ENCODE results near the gene OXGR1.

Gene OXGR1

DNA sequence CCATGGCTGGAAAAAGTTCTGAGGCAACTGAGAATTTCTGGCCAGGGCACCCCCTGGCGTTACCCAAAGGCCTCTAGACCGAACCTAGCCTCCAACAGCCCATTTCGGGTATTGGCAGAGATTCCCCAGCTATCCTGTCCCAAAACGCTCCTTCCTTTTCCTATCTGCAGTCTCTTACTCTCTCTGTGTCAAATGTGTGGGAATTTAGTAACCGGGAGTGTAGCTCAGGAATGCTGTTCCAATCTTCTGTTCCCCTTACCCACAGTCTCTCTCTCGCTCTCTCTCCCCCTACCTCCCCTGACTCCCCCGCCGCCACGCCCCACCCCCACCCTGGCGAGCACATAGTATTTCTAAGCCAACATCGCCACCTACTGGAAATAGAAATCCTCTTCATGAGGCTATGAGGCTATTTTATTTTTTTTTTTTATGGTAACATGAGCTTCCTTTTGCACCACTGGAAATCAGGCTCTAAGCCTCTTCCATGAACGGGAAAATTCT is 27.0 kb downstream of the OXGR1 start:
- H3K36me3 ChIP-seq (ENCODE audit: control insufficient read depth, insufficient read depth, low read length), result no peaks in the 10 kb centered on the region
- no peak overlapping the region for H3K4me3 ChIP-seq (replicated peaks; ENCODE audit: low read depth, low read length)
- DNase-seq (ENCODE audit: extremely low read depth, insufficient read length), result no peak
- TF ChIP-seq, protein P1, sequence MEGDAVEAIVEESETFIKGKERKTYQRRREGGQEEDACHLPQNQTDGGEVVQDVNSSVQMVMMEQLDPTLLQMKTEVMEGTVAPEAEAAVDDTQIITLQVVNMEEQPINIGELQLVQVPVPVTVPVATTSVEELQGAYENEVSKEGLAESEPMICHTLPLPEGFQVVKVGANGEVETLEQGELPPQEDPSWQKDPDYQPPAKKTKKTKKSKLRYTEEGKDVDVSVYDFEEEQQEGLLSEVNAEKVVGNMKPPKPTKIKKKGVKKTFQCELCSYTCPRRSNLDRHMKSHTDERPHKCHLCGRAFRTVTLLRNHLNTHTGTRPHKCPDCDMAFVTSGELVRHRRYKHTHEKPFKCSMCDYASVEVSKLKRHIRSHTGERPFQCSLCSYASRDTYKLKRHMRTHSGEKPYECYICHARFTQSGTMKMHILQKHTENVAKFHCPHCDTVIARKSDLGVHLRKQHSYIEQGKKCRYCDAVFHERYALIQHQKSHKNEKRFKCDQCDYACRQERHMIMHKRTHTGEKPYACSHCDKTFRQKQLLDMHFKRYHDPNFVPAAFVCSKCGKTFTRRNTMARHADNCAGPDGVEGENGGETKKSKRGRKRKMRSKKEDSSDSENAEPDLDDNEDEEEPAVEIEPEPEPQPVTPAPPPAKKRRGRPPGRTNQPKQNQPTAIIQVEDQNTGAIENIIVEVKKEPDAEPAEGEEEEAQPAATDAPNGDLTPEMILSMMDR (IDR thresholded peaks at IDR 0.05; ENCODE audit: insufficient read depth, low read length, poor library complexity, severe bottlenecking), result no peak
- H3K27me3 ChIP-seq (replicated peaks; ENCODE audit: control insufficient read depth, insufficient read depth, low read length), result no peaks in the 10 kb centered on the region

DNA sequence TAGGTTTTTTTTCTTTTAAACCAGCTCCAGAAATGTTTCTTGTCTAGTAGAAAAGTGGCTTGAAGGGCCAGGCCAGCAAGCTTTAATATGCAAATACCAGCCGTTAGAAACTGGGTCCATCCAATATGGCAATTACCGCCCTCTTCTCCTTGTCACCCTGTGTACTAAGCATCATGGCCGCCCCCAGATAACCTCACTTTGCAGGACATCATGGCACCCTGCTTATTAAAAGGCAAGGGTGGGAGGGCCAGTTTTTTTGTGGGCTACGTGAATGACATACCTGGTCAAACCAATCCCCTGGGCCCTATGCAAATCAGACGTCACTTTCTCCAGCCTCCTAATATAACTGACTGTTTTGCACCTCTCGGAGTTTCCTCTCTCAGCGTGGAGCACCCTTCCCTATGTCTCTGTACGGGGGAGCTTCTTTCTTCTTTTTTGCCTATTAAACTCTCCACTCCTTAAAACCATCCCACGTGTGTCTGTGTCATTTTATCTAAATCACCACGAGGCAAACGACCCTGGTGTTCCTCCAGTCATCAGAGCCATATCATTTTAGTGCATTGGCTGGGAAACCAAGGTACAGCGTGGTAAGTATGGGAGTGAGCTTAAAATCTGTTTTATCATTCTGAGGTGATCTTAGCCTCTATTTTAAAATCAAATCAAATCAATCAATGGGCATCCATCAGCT is 27.7 kb downstream of the OXGR1 start:
- Histone ChIP-seq H3K4me3 (replicated peaks; ENCODE audit: low read depth, low read length) (no peak overlapping the region), H3K27me3 (replicated peaks; ENCODE audit: control insufficient read depth, insufficient read depth, low read length) (no peaks in the 10 kb centered on the region), H3K36me3 (ENCODE audit: control insufficient read depth, insufficient read depth, low read length) (no peaks in the 10 kb centered on the region)
- TF ChIP-seq, protein P1 (IDR thresholded peaks at IDR 0.05; ENCODE audit: insufficient read depth, low read length, poor library complexity, severe bottlenecking), result no peak
- DNase-seq (ENCODE audit: extremely low read depth, insufficient read length), result no peak

DNA sequence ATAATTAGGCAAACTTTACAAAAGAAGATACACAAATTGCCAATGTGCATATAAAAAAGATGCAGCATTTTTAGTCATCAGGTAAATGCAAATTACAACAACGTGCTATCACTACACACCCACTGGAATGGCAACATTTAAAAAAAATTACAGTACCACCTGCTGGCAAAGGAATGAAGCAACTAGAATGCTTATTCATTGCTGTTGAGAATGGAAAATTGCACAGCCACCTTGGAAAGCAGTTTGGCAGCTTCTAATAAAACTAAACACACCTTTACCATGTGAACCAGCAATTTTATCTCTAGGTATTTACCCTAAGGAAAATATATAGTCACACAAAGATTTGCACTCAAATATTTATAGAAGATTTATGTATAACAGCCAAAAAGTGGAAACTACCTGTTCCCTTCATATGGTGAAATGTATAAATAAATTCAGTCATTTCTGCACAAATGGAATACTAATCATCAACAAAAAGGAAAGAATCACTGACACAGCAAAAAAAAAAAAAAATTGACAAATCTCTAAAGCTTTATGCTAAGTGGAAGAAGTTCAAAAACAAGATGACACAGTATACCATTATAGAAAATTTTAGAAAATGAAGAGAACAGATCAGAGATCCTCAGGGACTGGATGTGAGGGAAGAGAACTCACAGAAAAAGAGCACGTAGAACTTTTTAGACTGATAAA is 30.3 kb downstream of the OXGR1 start:
- Histone ChIP-seq H3K36me3 (ENCODE audit: control insufficient read depth, insufficient read depth, low read length) (no peaks in the 10 kb centered on the region), H3K27me3 (replicated peaks; ENCODE audit: control insufficient read depth, insufficient read depth, low read length) (no peaks in the 10 kb centered on the region), H3K4me3 (replicated peaks; ENCODE audit: low read depth, low read length) (no peak overlapping the region)
- DNase-seq (ENCODE audit: extremely low read depth, insufficient read length), result no peak
- TF ChIP-seq, protein P1 (IDR thresholded peaks at IDR 0.05; ENCODE audit: insufficient read depth, low read length, poor library complexity, severe bottlenecking), result no peak

DNA sequence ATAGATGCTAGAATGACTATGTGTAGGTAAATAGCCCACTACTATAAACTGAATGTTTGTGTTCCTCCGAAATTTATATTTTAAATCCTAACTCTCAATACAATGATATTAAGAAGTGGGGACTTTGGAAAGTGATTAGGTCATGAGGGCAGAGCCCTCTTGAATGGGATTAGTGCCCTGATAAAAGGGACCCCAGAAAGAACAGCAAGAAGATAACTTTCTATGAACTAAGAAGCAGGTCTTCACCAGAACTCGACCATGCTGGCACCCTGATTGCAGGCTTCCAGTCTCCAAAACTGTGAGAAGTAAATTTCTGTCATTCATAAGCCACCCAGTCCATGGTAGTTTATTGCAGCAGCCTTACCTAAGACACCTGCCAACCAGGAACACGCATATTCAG is 33.9 kb downstream of the OXGR1 start:
- H3K27me3 ChIP-seq (replicated peaks; ENCODE audit: control insufficient read depth, insufficient read depth, low read length), result no peaks in the 10 kb centered on the region
- no peak overlapping the region for H3K4me3 ChIP-seq (replicated peaks; ENCODE audit: low read depth, low read length)
- no peak for DNase-seq (ENCODE audit: extremely low read depth, insufficient read length)
- H3K36me3 ChIP-seq (ENCODE audit: control insufficient read depth, insufficient read depth, low read length), result no peaks in the 10 kb centered on the region
- TF ChIP-seq, protein P1 (IDR thresholded peaks at IDR 0.05; ENCODE audit: insufficient read depth, low read length, poor library complexity, severe bottlenecking), result no peak

DNA sequence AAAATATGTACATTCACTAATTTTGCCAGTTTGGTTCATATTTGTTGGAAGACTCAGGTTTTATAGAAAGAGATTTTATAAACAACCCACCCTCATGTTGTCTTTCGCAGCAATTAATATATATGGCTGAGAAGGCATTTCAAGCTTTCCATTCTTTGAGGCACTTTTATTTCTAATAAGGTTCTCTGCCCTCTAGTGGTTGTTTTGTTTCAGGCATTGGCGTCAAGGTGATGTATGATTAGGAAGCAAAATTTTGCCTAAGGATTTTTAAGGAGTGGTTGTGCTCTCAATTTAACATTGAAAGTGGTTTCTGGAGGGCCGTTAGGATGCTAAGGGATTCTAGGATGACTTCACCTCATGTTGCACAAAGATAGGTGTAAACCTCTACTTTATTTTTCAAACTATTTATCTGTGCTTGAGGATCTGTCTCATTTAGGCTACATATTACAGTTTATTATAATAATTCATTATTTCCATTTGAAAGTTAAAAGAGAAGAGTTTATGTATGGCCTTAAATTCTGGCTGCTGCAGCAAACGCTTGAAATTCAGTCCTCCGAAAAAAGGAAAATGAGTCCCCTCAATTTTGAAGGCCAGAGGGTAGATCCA is 35.9 kb downstream of the OXGR1 start:
- no peak overlapping the region for H3K4me3 ChIP-seq (replicated peaks; ENCODE audit: low read depth, low read length)
- TF ChIP-seq, protein P1 (IDR thresholded peaks at IDR 0.05; ENCODE audit: insufficient read depth, low read length, poor library complexity, severe bottlenecking), result peak; percentile 82
- no peaks in the 10 kb centered on the region for H3K27me3 ChIP-seq (replicated peaks; ENCODE audit: control insufficient read depth, insufficient read depth, low read length)
- no peaks in the 10 kb centered on the region for H3K36me3 ChIP-seq (ENCODE audit: control insufficient read depth, insufficient read depth, low read length)
- DNase-seq (ENCODE audit: extremely low read depth, insufficient read length), result no peak

Data from GM06990 (cell line).